ENCODE measurements around the gene PCMTD2.
"Not testable (repeated sequence)": the region's sequence is repeated elsewhere in the genome, so short reads cannot be mapped to it uniquely, and the experiment has no call there.

The PCMTD2 gene

DNA sequence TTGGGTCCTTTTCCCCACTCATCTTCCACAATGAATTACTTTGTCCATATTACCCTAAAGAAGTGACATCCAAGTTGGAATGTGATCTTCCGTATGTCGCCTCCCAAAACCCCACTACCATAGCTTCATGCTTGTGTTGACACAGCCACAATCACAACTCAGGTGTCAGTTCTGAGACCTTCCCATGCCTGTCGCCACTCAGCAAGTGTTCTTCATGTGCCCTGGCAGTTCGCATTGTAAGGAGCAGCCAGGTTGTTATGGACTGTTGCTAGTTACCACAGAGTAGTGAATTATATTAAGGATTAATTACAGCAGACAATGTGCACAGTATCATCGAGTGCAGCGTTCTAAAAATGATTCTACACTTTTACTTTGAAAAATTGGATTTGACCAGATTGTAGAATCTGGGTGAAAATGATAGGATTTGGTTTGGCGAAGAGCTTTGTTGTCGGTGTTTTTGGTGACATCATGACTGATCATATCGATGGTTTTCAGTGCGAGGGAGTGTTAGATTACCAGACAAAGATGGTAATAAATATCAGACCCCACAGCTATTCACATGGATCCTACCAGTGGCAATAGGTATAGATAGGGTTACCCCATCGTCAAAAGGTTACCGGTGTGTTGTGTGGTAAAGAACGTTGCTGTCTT is 1.7 kb downstream of the PCMTD2 start:
- DNase-seq = no peak

GRCh38 chr20:64258071-64258823 is 2.7 kb downstream of the PCMTD2 start:
- no peak for DNase-seq

- DNase-seq = no peak
Measured at GRCh38 chr20:64260239-64260638, 4.7 kb downstream of the PCMTD2 start.

GRCh38 chr20:64261138-64261537 is 5.6 kb downstream of the PCMTD2 start:
- DNase-seq = no peak

- DNase-seq = no peak
Measured at GRCh38 chr20:64264091-64264490, 8.5 kb downstream of the PCMTD2 start.

DNA sequence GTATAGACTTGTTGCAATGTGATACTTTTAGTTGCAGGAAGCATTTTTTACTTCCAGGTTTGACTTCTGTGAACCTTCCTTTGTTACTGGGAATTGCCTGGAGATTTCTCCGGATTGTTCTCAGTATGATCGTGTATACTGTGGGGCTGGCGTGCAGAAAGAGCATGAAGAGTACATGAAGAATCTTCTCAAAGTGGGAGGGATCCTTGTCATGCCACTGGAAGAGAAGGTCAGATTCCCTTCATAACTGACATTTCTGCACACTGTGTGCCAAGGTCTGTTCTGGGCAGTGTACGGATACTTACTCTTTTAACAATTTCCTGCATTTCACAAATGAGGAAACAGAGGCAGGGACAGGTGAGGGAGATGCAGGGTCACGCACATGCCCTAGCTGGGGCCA is 9.7 kb downstream of the PCMTD2 start:
- DNase-seq = no peak

GRCh38 chr20:64266988-64267387 is 11.4 kb downstream of the PCMTD2 start:
- no peak for DNase-seq

DNA sequence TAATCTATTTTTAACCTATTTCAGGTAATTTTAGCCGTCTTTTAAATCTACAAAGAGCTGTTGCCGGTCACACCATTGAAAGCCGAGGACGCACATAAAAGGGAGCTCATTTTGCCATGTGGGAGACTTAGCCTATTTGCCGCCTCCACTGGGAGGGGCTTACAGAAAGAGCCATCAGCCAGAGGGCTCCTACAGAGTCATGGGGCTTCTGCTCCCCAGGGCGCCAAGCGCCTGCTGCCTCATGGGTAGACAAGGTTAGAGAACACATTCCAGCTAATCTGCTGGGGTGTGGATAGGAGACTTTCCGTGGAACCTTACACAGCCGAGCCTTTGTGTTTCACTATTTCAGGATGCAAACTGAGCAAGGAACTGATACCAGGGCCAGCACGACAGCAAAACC is 12.6 kb downstream of the PCMTD2 start:
- no peak for DNase-seq

GRCh38 chr20:64269604-64270411 is 14.3 kb downstream of the PCMTD2 start:
- DNase-seq = no peak

- no peak for DNase-seq
Measured at GRCh38 chr20:64271636-64272035, 16.1 kb downstream of the PCMTD2 start.

GRCh38 chr20:64273109-64273508 is 17.6 kb downstream of the PCMTD2 start:
- DNase-seq = no peak

DNA sequence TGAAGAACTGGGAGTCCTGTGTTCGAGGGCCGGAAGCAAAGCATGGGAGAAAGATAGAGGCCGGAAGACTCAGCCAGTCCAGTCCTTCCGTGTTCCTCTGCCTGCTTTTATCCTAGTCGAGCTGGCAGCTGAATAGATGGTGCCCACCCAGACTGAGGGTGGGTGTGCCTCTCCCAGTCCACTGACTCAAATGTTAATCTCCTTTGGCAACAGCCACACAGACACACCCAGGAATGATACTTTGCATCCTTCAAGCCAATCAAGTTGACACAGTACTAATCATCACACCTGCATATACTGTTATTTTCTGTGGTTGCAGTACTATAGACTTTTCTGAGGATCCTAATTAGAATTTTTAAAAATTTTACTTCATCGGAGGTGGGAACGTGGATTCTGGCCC is 21.3 kb downstream of the PCMTD2 start:
- no peak for DNase-seq

- no peak for DNase-seq
Measured at GRCh38 chr20:64277571-64278316, 22.2 kb downstream of the PCMTD2 start.

- no peak for DNase-seq
Measured at GRCh38 chr20:64278317-64278681, 22.8 kb downstream of the PCMTD2 start.

DNA sequence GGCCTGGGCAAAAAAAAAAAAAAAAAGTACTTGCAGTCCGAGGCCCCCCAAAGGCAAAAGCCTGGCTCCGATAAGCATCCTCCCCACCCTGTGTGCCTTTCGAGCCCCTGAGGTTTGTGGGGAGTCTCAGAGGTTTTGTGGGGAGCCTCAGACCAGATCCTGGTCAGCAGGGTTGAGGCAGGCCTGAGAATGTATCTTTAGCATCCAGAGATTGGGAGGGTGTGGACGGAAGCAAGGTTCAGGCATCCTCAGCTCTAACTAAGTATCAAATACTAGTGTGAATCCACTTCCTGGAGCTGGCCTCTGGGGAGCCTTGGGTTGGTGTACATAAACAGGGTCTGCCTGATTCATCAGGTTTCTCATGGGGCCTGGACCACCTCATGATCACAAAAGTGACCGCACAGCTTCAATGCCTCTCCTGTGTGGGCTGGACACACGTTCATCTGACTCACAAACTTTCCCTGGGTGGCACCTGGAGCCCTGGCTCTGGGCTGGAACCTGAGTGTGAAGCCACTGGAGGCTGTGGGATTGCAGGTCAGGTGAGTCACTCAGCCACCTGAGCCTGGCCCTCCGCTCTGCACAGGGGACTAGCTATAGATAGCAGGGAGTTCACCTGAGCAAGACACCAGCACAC is 24.4 kb downstream of the PCMTD2 start:
- DNase-seq = no peak

DNA sequence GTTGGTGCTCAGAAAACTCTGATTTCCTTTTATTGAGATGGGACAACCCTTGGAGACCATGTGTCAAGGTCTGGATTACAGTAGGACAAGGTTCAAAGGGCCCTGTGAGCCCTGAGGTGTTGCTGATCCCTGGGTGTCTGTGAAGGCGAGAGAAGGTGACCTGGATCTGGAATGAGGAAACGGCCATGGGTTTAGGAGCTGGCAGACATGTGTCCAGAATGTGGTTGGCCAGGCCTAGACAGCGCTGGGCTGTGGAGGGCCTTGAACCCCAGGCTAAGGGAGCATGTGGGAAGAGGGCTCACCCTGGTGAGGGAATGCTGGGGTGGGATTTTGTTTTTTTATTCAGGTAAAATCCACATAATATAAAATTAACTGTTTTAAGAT is 24.9 kb downstream of the PCMTD2 start:
- no peak for DNase-seq

DNA sequence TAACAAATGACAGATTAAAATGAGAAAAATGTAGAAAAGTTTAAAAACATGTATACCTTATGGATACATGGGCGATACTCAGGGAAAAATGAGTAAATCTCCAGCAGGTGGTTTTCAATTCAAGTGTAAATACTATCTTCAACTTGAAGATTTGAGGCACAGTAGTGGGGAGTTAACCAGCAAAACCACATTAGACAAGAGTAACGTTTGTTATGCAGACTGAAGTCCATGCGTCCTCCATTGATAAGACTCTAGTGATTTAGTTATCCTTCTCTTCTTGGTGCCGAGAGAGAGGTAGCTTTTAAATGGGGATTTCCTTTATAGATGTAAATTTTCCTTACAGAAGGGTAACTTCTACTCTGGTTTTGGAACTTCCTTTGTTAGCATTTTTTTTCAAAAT is 28.1 kb downstream of the PCMTD2 start:
- no peak for DNase-seq

DNA sequence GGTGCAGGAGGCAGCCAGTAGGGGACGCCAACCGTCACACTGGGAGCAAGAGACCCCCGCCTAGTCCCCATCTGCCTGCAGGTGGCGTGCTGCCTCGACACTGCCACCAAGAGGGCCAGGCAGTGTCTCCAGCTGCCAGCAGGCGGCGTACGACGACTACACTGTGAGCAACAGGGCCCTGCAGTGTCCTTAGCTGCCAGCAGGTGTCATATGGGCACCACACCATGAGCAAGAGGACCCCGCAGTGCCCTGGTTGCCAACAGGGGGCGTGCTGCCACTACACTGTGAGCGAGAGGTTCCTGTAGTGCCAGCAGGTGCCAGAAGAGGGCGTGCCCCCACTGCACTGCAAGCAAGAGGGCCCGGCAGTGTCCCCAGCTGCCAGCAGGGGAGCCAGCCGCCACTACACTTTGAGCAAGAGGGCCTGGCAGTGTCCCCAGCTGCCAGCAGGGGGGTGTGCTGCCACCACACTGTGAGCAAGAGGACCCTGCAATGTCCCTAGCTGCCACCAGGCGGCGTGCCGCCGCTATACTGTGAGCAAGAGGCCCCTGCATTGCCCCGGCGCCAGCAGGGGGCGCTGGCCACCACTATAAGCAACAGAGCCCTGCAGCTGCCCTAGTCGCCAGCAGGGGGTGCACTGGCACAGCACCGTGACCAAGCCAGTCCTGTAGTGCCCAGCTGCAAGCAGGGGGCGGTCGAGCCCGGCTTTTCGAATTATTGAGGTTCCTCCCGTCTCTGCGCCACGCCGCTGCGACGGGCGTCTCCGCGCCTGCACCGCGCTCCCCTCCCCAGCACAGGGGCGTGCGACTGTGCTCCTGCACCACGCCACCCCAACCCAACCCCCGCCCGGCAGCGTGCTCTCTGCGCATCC is 30.3 kb downstream of the PCMTD2 start:
- peak; percentile 8 for DNase-seq

GRCh38 chr20:64286447-64287263 is 31.1 kb downstream of the PCMTD2 start:
- not testable (repeated sequence) for DNase-seq

GRCh38 chr20:64287264-64287590 is 31.7 kb downstream of the PCMTD2 start:
- DNase-seq = not testable (repeated sequence)

DNA sequence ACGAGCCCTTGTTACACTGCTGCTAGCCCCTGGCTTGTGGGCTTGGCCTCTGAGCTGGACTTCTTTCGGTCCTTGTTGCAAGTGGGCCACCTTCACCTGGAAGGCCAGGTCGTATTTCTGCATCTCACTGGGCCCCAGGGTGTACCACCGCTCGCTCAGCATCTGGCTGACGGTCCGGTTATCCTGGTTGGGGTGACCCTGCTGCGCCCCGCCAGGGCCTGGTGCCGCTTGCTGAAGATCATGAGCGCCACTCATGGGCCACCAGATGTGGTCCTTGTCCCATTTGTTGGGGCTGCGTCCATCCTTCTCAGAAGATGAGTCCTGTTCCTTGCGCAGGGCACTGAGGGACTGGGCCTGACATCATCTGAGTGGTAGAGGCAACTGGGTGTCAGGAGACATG is 36.6 kb downstream of the PCMTD2 start:
- DNase-seq = not testable (repeated sequence)
